ENCODE measurements around the gene PITPNB. TPM values are rescaled to one million over a fixed set of nuclear protein-coding genes. Genes with fewer than 3 reads are reported as not detected.

The PITPNB gene
- total and polyA plus RNA-seq, 2 experiments from 2014 or later: 50.9 to 56.0 TPM

DNA sequence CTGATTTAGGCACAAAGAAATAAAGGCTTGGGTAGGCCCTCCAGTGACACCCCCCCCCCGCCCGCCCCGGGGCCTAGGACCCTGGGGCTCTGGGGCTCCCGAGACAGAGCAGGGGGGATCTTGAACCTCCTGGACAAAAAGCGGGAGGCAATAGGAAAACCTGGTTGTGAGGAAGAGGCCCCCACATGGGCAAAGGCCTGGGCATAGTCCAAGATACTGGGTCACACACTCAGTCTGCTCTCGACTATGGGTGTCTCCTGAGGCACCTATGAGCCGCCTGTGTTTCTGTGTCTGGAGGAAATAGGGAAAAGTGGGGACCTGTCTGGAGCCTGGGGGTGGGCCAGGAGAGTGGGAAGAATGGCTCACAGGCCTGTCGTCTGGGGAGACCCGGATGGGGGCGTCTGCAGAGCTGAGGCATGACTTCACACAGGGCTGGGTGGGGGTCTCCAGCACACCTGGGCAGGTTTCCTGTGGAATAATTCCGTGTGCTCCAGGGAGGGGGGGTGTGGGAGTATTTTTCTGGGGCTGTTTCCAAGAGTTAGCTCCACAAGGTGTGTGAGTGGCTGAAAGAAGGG lies 115.1 kb downstream of the PITPNB start:
- Histone ChIP-seq H3K27ac (ENCODE audit: low read depth) (no peak overlapping the region), H3K36me3 (ENCODE audit: insufficient read depth) (no peaks in the 10 kb centered on the region), H4K20me1 (replicated peaks; ENCODE audit: insufficient read depth) (no peaks in the 10 kb centered on the region), H3K4me3 (peak overlapping the region; percentile 49; the same call in 1 of the 2 replicates), H3K4me2 (peak overlapping the region; percentile 81; the same call in 1 of the 2 replicates), H3F3A (replicated peaks; ENCODE audit: low read depth) (no peaks in the 10 kb centered on the region), H3K79me2 (replicated peaks; ENCODE audit: insufficient read depth) (no peaks in the 10 kb centered on the region), H2AFZ (no peak overlapping the region), H3K27me3 (ENCODE audit: insufficient read depth) (peaks cover 58% of the 10 kb centered on the region), H3K9me2 (ENCODE audit: insufficient read depth) (no peaks in the 10 kb centered on the region), H3K4me1 (ENCODE audit: insufficient read depth) (peaks cover 31% of the 10 kb centered on the region)
- no peak for ATAC-seq
- H3K4me1 Mint-ChIP-seq: peaks cover 27% of the 10 kb centered on the region
- H3K4me3 Mint-ChIP-seq: peak overlapping the region; percentile 53; the same call in 1 of the 3 replicates
- DNase-seq (ENCODE audit: low spot score): no peak
- peaks cover 57% of the 10 kb centered on the region for H3K27me3 Mint-ChIP-seq (ENCODE audit: insufficient read depth, low read depth, poor library complexity)
- no peaks in the 10 kb centered on the region; the same call in 2 of the 3 replicates for H3K36me3 Mint-ChIP-seq (ENCODE audit: low read depth)
- H3K9me3 Mint-ChIP-seq: peaks cover under 1% of the 10 kb centered on the region; the same call in 1 of the 3 replicates
- H3K27ac Mint-ChIP-seq: no peak overlapping the region
- TF ChIP-seq ZNF331 (CRISPR knock-in tag; IDR thresholded peaks at IDR 0.05; ENCODE audit: low read depth) (no peak), JUNB (IDR thresholded peaks at IDR 0.05; ENCODE audit: unreplicated experiment) (no peak), ZNF114 (CRISPR knock-in tag; IDR thresholded peaks at IDR 0.05) (no peak), NANOG (IDR thresholded peaks at IDR 0.05; ENCODE audit: borderline replicate concordance) (no peak), POLR2AphosphoS5 (IDR thresholded peaks at IDR 0.05; ENCODE audit: low read depth) (no peak), EZH2 (IDR thresholded peaks at IDR 0.05; ENCODE audit: low read depth, unreplicated experiment) (no peak), STAT1 (IDR thresholded peaks at IDR 0.05; ENCODE audit: unreplicated experiment) (no peak), EZH2phosphoT487 (IDR thresholded peaks at IDR 0.05; ENCODE audit: unreplicated experiment) (no peak), CREB1 (CRISPR knock-in tag; IDR thresholded peaks at IDR 0.05; ENCODE audit: low read depth) (no peak)
- TF ChIP-seq, protein P1, sequence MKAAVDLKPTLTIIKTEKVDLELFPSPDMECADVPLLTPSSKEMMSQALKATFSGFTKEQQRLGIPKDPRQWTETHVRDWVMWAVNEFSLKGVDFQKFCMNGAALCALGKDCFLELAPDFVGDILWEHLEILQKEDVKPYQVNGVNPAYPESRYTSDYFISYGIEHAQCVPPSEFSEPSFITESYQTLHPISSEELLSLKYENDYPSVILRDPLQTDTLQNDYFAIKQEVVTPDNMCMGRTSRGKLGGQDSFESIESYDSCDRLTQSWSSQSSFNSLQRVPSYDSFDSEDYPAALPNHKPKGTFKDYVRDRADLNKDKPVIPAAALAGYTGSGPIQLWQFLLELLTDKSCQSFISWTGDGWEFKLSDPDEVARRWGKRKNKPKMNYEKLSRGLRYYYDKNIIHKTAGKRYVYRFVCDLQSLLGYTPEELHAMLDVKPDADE (IDR thresholded peaks at IDR 0.05): no peak
- TF ChIP-seq, protein P2, sequence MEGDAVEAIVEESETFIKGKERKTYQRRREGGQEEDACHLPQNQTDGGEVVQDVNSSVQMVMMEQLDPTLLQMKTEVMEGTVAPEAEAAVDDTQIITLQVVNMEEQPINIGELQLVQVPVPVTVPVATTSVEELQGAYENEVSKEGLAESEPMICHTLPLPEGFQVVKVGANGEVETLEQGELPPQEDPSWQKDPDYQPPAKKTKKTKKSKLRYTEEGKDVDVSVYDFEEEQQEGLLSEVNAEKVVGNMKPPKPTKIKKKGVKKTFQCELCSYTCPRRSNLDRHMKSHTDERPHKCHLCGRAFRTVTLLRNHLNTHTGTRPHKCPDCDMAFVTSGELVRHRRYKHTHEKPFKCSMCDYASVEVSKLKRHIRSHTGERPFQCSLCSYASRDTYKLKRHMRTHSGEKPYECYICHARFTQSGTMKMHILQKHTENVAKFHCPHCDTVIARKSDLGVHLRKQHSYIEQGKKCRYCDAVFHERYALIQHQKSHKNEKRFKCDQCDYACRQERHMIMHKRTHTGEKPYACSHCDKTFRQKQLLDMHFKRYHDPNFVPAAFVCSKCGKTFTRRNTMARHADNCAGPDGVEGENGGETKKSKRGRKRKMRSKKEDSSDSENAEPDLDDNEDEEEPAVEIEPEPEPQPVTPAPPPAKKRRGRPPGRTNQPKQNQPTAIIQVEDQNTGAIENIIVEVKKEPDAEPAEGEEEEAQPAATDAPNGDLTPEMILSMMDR (conservative IDR thresholded peaks at IDR 0.05; ENCODE audit: low read depth in 2 of 2): no peak
- TF ChIP-seq, protein P3, sequence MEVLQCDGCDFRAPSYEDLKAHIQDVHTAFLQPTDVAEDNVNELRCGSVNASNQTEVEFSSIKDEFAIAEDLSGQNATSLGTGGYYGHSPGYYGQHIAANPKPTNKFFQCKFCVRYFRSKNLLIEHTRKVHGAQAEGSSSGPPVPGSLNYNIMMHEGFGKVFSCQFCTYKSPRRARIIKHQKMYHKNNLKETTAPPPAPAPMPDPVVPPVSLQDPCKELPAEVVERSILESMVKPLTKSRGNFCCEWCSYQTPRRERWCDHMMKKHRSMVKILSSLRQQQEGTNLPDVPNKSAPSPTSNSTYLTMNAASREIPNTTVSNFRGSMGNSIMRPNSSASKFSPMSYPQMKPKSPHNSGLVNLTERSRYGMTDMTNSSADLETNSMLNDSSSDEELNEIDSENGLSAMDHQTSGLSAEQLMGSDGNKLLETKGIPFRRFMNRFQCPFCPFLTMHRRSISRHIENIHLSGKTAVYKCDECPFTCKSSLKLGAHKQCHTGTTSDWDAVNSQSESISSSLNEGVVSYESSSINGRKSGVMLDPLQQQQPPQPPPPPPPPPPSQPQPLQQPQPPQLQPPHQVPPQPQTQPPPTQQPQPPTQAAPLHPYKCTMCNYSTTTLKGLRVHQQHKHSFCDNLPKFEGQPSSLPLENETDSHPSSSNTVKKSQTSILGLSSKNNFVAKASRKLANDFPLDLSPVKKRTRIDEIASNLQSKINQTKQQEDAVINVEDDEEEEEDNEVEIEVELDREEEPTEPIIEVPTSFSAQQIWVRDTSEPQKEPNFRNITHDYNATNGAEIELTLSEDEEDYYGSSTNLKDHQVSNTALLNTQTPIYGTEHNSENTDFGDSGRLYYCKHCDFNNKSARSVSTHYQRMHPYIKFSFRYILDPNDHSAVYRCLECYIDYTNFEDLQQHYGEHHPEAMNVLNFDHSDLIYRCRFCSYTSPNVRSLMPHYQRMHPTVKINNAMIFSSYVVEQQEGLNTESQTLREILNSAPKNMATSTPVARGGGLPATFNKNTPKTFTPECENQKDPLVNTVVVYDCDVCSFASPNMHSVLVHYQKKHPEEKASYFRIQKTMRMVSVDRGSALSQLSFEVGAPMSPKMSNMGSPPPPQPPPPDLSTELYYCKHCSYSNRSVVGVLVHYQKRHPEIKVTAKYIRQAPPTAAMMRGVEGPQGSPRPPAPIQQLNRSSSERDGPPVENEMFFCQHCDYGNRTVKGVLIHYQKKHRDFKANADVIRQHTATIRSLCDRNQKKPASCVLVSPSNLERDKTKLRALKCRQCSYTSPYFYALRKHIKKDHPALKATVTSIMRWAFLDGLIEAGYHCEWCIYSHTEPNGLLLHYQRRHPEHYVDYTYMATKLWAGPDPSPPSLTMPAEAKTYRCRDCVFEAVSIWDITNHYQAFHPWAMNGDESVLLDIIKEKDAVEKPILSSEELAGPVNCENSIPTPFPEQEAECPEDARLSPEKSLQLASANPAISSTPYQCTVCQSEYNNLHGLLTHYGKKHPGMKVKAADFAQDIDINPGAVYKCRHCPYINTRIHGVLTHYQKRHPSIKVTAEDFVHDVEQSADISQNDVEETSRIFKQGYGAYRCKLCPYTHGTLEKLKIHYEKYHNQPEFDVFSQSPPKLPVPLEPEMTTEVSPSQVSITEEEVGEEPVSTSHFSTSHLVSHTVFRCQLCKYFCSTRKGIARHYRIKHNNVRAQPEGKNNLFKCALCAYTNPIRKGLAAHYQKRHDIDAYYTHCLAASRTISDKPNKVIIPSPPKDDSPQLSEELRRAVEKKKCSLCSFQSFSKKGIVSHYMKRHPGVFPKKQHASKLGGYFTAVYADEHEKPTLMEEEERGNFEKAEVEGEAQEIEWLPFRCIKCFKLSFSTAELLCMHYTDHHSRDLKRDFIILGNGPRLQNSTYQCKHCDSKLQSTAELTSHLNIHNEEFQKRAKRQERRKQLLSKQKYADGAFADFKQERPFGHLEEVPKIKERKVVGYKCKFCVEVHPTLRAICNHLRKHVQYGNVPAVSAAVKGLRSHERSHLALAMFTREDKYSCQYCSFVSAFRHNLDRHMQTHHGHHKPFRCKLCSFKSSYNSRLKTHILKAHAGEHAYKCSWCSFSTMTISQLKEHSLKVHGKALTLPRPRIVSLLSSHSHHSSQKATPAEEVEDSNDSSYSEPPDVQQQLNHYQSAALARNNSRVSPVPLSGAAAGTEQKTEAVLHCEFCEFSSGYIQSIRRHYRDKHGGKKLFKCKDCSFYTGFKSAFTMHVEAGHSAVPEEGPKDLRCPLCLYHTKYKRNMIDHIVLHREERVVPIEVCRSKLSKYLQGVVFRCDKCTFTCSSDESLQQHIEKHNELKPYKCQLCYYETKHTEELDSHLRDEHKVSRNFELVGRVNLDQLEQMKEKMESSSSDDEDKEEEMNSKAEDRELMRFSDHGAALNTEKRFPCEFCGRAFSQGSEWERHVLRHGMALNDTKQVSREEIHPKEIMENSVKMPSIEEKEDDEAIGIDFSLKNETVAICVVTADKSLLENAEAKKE (CRISPR knock-in tag; IDR thresholded peaks at IDR 0.05): no peak
- TF ChIP-seq, protein P4, sequence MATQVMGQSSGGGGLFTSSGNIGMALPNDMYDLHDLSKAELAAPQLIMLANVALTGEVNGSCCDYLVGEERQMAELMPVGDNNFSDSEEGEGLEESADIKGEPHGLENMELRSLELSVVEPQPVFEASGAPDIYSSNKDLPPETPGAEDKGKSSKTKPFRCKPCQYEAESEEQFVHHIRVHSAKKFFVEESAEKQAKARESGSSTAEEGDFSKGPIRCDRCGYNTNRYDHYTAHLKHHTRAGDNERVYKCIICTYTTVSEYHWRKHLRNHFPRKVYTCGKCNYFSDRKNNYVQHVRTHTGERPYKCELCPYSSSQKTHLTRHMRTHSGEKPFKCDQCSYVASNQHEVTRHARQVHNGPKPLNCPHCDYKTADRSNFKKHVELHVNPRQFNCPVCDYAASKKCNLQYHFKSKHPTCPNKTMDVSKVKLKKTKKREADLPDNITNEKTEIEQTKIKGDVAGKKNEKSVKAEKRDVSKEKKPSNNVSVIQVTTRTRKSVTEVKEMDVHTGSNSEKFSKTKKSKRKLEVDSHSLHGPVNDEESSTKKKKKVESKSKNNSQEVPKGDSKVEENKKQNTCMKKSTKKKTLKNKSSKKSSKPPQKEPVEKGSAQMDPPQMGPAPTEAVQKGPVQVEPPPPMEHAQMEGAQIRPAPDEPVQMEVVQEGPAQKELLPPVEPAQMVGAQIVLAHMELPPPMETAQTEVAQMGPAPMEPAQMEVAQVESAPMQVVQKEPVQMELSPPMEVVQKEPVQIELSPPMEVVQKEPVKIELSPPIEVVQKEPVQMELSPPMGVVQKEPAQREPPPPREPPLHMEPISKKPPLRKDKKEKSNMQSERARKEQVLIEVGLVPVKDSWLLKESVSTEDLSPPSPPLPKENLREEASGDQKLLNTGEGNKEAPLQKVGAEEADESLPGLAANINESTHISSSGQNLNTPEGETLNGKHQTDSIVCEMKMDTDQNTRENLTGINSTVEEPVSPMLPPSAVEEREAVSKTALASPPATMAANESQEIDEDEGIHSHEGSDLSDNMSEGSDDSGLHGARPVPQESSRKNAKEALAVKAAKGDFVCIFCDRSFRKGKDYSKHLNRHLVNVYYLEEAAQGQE (IDR thresholded peaks at IDR 0.05; ENCODE audit: unreplicated experiment): no peak
